ENCODE measurements around the gene TLK1.
A peak's percentile ranks its signal among the peaks of the same experiment; 100 is the strongest.

TLK1 gene

DNA sequence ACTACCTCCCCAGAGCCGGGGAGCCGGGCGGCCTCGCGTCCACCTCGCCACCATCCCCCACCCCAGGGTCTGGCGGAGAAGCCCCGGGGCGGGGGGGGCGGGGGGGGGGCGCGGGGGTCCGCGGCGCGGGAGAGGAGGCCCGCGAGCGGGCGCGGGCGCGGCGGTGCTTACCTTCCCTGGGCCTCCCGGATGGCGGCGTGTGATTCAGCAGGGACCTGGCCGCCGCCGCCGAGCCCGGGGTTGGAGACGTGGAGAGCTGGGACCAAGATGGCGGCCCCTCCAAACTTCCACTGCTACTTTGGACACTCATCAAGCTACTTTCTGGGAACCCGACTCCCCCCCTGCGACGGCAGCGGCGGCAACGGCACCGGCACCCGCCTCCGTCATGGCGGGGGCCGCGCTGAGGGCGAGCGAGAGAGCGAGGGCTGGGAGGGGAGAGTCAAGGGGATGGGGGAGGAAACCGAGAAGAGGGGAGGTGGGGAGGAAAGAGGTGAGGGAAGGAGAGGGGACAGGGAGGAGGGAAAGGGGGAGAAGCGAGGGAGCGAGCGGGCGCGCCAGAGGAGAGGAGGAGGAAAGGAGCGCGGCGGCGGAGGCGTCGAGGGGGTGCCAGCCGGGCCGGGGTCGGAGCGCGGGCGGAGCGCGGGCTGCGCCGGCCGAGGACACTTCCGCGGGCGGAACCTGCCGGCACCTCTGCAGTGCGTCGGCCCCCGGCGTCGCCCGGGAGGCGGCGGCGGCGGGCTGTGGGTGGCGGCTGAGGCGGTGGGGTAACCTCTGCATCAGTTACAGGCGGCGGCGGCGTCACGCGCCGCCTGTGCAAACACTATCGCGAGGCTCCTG lies at the start of gene TLK1:
TSS of gene TLK1 (minus strand) at position 775 of the 837 bp plus-strand sequence. CDS start at position 310, 465 bp downstream.
- DNase-seq (ENCODE audit: insufficient read length, low spot score) (peak; percentile 59), FAIRE-seq (peak; percentile 23)

DNA sequence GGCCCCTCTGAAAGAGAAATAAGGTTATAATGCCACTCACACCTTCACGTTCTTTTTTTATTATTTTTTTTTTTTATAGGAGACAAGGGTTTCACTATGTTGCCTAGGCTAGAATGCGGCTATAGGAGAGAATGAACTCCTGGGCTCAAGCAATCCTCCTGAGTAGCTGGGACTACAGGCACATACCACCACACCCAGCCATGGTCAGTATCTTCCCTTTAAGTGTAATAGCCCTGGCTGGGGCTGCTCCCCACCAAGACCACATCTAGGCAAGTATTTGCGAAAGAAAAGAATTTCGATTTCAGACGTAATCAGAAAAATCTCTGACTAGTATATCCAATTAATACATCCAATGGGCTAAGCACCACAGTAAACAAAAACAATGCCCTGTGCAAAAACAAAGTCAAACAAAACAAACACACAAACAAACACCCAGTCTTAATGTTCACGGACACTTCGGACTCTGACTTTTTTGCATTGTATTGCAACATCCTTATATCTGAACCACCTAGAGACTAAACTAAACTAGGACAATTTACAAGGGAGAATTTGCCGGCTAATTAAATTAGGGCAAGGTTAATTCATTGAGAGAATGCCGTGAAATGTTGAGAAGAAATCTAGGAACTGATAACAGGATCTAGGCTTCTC lies 49.6 kb upstream of the TLK1 start:
- no peak for DNase-seq (ENCODE audit: insufficient read length, low spot score)
- FAIRE-seq: no peak

DNA sequence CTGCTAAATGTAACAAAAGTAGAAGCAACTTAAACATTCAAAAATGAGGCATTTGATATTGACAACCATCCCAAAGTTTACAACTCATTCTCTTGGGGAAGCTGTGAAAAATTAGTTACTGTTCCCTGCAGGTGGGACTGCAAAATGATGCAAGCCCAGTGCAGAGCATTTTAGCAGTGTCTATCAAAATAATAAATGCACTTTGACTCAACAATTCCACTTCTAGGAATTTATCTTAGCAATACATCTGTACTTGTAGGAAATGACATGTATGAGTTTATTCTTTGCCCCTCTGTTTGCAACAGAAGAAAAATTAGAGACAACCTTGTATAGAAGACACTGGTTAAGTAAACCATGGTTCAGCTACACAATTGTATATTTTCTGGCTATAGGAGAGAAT lies 48.0 kb upstream of the TLK1 start:
- FAIRE-seq: no peak
- DNase-seq (ENCODE audit: insufficient read length, low spot score): no peak

DNA sequence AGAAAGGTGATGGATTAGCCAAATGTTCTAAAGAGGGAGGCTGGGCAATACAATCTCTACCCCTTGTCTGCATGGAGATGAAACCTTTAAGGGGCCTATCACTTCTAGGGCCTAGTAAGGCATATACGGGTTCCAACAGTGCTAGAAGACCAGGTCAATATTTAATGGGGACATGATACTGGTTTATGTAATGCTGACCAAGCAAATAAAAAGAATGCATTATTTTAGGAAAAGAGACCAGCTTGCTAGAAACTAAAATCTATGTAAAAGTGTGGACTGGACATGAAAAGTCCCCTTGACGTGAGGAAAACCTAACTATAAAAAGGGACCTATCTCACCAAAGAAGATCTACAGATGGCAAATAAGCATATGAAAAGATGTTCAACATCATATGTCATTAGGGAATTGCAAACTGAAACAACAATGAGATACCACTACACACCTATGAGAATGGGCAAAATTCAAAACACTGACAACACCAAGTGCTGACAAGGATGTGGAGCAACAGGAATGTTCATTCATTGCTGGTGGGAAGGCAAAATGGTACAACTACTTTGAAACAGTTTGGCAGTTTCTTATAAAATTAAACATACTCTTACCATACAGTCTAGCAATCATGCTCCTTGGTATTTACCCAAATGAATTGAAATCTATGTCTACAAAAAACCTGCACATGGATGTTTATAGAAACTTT lies 45.9 kb upstream of the TLK1 start:
- FAIRE-seq (no peak), DNase-seq (ENCODE audit: insufficient read length, low spot score) (no peak)

DNA sequence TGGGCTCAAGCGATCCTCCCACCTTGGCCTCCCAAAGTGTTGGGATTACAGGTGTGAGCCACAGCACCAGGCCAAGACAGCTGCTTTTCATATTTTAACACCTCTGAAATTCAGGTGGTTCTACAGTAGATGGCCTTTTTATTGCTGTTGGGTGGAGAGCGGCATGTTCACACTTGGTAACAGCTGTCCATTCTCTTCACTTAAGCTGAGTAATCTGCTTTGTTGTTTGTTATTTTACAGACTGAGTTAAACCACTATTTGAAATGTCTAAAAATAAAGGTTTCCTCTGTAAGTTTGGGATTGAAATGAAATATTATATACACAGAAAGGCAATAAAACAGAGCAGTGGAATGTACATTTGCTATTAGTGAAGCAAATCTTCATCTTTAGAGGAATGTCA lies 44.9 kb upstream of the TLK1 start:
- FAIRE-seq: no peak
- DNase-seq (ENCODE audit: insufficient read length, low spot score): no peak

DNA sequence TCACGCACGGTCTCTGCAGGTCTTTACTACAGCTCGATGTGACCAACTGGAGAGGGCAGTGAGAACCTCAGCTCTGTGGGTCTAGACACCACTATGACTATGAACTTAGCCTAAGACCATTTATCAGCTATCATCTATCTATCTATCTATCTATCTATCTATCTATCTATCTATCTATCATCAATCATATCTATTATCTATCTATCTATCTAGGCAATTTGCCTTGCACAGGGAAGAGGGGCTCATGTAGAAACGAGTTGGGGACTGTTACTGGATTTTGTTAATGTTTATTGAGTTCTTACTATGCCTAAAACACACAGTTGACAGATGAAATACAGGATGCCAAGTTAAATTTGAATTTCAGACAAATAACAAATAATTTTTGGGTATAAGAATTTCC lies 41.1 kb upstream of the TLK1 start:
- DNase-seq (ENCODE audit: insufficient read length, low spot score) (no peak), FAIRE-seq (no peak)

DNA sequence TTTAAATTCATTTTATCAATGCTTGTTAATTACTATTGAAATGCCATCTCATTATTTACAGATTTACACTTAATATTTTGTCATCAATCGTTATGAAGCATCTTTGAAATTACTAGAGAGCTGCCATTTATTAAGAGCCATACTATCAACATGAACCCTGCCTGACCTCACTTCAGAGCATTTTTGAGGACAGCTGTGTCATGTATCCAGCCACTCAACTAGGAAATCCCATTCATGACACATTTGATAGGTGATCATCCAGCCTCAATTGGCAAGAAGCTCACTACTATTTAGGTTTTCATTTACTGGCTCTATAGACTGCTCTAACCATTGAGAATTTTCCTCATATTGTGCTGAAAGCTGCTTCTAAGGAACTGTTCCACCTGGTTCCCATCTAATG lies 40.6 kb upstream of the TLK1 start:
- no peak for DNase-seq (ENCODE audit: insufficient read length, low spot score)
- FAIRE-seq: no peak

DNA sequence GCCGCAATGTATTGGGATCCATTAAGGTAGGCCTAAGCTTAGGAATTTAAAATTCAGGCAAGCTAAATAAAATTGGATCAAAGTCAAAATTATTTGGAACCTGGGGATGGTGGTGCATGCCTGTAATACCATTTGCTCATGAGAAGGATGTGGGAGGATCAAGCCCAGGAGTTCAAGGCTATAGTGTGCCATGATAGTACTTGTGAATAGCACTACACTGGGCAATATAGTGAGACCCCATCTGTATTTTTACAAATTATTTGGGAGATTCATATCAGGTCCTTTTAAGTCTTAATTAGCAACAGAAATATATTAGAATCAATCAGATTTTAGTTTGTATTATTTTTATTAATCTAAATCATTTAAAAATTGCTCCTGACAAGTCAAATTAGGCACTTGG lies 39.8 kb upstream of the TLK1 start:
- DNase-seq (ENCODE audit: insufficient read length, low spot score) (no peak), FAIRE-seq (no peak)

DNA sequence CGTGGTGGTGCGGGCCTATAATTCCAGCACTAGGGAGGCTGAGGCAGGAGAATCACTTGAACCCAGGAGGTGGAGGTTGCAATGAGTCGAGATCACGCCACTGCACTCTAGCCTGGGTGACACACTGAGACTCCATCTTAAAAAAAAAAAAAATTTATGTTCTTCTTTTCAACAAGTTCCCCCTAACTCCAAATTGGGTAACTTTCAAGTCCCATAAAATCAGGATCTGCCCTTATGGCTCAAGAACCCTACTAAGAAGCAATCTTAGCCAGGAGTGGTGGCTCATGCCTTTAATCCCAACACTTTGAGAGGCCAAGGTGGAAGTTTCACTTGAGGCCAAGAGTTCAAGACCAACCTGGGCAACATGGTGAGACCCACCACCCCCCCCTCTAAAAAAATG lies 30.3 kb upstream of the TLK1 start:
- FAIRE-seq: no peak
- no peak for DNase-seq (ENCODE audit: insufficient read length, low spot score)

DNA sequence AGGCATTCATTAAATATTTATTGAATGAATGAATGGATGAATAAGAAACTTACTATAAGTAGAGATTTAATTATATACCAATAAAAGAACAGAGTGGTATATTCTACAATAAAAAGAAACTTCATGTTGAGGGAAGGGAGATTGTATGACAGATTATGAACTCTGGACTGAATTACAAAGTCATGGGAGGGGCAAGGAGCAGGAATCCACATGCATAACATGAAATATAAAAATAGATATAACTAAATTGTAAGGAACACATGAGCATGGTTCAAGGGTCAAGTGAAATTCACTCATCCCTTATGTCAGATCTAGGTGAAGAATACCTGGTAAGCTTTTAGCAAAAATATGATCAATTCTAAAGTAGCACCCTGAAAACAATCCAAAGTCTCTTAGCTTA lies 27.1 kb upstream of the TLK1 start:
- no peak for FAIRE-seq
- DNase-seq (ENCODE audit: insufficient read length, low spot score): no peak

DNA sequence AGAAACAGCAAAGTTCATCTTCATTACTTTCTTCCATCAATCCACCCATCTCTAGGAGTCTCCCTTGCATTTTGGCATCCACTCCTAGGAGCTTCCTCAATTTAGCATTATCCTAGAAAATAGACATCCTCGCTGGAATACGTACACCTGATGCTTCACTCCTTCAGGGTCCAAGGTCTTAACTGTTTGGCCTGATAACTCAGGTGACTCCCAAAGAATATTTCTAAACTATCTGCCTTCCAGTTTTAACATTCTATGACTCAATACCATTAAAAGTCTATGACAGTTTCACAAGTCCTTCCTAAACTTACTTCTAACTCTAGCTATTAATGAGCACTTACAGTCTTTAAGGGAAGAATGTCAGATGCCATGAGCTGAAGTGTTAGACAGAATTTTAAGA lies 26.5 kb upstream of the TLK1 start:
- DNase-seq (ENCODE audit: insufficient read length, low spot score) (no peak), FAIRE-seq (no peak)

DNA sequence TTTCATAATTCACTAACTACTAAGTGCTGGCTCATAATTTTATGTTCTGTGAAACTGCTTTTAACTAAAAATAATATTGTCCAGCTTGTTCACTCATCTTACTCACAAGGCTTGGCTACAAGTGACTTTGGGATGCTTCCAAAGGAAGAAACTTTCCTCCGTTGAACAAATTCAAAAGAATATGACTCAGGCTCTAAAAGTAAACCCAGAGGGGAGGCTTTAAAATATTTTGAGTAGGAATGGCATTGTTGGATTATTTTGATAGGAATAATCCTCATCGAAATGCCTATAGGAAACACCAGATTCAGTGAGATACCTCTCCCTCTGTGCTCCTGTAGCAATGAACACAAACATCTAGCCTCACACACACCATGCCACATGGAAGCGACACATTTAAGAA lies 25.2 kb upstream of the TLK1 start:
- no peak for DNase-seq (ENCODE audit: insufficient read length, low spot score)

DNA sequence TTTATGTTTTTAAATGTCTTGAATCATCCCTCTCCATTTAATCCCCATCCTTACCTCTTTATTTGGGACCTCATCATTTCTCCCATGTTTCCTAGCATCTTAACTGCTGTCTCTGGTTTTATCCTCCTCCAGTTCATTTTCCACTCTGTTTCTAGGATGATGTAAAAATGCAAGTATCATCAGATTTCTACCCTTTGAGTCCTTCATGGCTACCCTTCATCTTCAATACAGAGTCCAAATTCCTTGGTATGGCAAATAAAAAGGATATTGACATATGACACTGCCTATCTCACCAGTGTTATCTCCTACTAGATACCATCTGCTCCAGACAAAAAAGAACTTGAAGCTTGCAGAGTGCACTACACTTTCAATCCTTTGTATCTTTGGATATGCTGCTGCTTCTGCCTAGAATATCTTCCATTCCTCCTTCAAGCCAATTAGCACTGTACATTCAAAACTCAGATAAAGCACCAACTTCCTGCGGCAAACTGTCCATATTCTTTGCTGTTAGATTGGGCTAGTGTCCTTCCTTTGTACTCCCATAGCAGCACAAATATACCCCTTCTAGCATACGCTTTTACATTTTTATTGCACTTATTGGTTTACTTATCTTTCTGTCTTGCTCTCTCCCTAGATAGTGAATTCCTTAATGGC lies 24.6 kb upstream of the TLK1 start:
- FAIRE-seq (no peak), DNase-seq (ENCODE audit: insufficient read length, low spot score) (no peak)

More for the DNA sequence above, 25.2 kb upstream of the TLK1 start:
- FAIRE-seq: no peak

DNA sequence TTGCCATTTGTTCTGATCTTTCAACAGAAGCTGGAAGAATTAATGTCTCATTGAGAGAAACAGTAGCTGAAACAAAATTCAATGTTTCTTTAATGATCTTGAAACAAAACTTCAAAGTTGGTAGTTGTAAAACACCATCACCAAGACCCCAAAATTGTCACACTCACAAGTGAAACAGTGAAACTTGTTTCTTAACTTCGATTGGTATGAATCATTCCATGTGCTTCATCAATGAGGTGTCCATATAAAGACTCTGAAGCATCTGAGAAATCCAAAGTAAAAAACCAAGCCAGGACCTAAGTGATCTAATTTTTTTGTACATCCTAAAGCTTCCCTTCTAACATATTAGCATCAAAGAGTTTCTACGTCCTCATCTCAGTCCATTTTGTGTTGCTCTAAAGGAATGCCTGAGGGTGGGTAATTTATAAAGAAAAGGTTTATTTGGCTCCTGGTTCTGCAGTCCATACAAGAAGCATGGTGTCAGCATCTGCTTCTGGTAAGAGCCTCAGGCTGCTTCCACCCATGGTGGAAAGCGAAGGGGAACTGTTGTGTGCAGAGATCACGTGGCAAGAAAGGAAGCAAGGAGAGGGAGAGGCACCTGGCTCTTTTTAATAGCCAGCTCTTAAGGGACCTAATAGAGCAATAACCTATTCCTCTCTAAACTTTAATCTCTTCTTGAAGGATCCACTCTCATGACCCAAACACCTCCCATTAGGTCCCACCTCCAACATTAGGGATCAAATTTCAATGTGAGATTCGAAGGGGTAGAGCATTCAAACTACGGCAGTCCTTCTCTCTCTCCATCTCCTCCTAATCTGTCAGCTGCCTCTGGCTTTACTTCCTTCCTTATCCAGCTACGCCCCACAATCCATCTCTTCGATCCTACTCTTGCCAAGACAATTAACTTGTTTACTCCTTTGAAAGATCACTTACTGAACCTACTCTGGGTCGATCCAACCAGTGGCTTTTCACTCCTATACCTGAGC lies 20.7 kb upstream of the TLK1 start:
- DNase-seq (ENCODE audit: insufficient read length, low spot score): no peak
- FAIRE-seq: peak; percentile 72

DNA sequence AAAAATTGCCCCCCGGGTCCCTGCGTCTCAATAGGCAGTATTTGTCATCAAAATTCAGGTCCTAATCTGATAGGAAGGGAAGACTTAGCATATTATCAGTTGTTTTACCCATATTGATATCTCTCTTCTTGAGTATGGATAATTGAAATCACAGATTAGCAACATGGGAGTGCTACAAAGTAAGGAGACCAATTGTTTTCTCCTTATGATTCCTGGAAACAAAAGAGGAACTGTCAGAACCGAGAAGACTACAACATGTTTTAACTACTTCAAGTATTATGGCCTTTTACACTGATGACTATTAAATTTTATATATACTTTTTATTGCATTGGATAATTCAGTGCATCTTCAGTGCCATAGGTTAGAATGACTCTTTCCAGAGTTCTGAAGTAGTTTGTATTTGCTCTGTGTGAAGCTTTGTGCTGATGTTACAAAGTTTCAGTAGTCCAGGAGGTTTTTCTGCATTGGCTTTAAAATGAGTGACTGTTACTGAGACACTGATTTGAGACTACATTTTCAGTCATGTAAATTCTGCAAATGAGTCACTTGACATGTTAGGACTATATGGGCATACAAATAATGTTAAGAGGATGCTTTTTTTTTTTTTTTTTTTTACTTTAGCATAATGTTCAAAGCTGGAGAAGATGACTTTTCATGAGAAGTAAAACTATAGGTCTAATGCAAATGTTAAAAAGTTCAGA lies 19.7 kb upstream of the TLK1 start:
- DNase-seq (ENCODE audit: insufficient read length, low spot score) (no peak), FAIRE-seq (no peak)

DNA sequence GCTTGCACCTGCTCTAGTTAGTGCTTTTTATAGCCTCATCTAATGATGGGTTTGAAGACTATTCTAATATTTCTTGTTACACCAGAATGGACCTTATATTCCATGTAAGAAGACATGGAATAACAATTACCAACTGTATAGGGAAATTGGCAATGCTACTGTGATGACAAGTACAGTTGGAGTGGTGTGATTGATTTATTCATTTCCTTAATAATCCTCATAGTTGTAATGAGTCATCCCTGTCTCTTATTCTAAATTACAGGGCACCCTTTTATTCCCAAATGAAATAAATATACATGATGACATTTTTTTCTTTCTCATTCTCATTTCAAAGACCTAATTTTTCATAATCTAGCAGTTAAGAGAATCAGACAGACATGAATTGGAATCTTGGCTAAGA lies 18.3 kb upstream of the TLK1 start:
- no peak for DNase-seq (ENCODE audit: insufficient read length, low spot score)
- no peak for FAIRE-seq

DNA sequence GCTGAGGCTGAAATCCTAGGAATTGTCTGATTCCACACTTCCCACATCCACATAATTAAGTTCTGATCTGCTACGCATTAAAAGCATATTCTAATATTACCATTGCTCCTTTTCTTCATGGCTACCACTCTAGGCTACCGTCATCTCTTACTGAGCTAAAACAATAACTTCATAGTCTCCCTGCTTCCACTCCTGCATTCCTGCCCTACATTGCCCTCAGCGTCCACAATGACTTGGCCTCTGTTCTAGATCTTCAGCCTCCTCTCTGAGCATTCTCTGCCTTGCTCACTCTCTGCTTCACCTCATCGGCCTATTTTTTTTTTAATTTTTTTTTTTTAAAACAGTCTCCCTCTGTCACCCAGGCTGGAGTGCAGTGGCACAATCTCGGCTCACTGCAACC lies 15.8 kb upstream of the TLK1 start:
- FAIRE-seq (no peak), DNase-seq (ENCODE audit: insufficient read length, low spot score) (no peak)

DNA sequence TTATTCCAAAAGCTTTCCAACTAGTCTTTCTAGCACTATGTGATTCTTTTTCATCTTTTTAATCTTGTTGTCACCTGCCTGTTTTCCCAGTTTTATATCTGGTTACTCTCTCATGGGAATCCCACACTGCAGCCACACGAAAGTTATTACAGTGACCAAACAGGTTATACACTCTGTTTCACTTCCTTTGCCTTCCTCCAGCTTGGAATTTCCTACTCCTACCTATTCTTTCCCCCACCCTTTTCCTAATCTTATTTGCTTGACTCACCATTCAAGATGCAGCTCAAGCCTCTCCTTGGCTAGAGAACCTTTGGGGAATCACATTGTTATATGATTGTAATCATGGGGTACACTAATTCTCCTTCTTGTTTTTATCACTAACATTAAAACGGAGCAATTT lies 13.4 kb upstream of the TLK1 start:
- FAIRE-seq (no peak), DNase-seq (ENCODE audit: insufficient read length, low spot score) (no peak)

DNA sequence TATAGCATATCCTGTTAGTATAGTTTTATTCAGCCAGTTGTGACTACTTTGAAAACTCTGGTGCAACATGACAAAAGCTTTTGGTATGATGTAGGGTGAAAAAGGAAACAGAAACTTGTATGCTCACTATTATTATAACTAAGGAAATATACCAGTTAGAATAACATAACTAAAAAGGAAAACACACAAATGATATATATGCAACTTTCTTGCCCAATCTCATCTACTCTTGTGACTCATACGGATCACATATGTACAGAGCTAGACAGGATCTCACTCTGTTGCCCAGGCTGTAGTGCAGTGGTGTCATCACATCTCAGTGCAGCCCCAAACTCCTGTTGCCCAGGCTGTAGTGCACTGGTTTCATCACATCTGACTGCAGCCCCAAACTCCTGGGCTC lies 12.4 kb upstream of the TLK1 start:
- DNase-seq (ENCODE audit: insufficient read length, low spot score) (no peak), FAIRE-seq (no peak)

DNA sequence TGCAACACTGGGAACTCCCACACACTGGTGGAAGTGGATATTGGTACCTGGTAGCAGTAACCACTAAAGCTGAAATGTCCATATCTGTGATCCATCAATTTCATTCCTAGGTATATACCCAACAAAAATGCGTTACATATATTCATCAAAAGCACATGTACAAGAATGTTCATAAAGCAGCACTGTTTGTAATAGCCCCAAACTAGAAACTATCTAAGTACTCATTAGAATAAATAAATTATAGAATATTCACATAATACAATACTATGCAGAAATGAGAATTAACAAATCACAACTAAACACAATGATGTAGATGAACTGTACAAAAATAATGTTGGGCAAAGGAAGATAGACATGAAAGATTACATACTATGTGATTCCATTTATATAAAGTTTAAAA lies 11.1 kb upstream of the TLK1 start:
- FAIRE-seq (peak; percentile 73), DNase-seq (ENCODE audit: insufficient read length, low spot score) (no peak)

Data from GM19239 (cell line).